ENCODE data around the gene PCGF2.

GRCh38 chr17:38727736-38728135, 20.4 kb downstream of the PCGF2 start:
- TF ChIP-seq EZH2 (IDR thresholded peaks at IDR 0.05) (no peak), POLR2AphosphoS5 (IDR thresholded peaks at IDR 0.05; ENCODE audit: borderline replicate concordance, low read depth, low read length) (no peak)
